ENCODE measurements around the gene HSPA4L.

Gene HSPA4L

GRCh38 chr4:127822430-127822829, 40.3 kb downstream of the HSPA4L start:
- no peak for DNase-seq
- TF ChIP-seq GATA1 (IDR thresholded peaks at IDR 0.05; ENCODE audit: low read depth, low read length) (no peak), POLR2A (IDR thresholded peaks at IDR 0.05; ENCODE audit: low read length) (no peak)

- TF ChIP-seq POLR2A (IDR thresholded peaks at IDR 0.05; ENCODE audit: low read length) (no peak), GATA1 (IDR thresholded peaks at IDR 0.05; ENCODE audit: low read depth, low read length) (no peak)
- no peak for DNase-seq
These were observed 46.0 kb downstream of the HSPA4L start for GRCh38 chr4:127828121-127828520.

- no peak for DNase-seq
- TF ChIP-seq GATA1 (IDR thresholded peaks at IDR 0.05; ENCODE audit: low read depth, low read length) = no peak
- TF ChIP-seq POLR2A (IDR thresholded peaks at IDR 0.05; ENCODE audit: low read length) = no peak
These were observed 46.9 kb downstream of the HSPA4L start for GRCh38 chr4:127829014-127829413.

- no peak for TF ChIP-seq GATA1 (IDR thresholded peaks at IDR 0.05; ENCODE audit: low read depth, low read length)
- no peak for TF ChIP-seq POLR2A (IDR thresholded peaks at IDR 0.05; ENCODE audit: low read length)
- DNase-seq = no peak
These were observed 50.5 kb downstream of the HSPA4L start for GRCh38 chr4:127832585-127832984.

GRCh38 chr4:127843704-127844600, 61.8 kb downstream of the HSPA4L start:
- no peak for DNase-seq
- TF ChIP-seq POLR2A (IDR thresholded peaks at IDR 0.05; ENCODE audit: low read length) (no peak), GATA1 (IDR thresholded peaks at IDR 0.05; ENCODE audit: low read depth, low read length) (no peak)

- DNase-seq = peak; percentile 36 to 79
- no peak for TF ChIP-seq GATA1 (IDR thresholded peaks at IDR 0.05; ENCODE audit: low read depth, low read length)
- no peak for TF ChIP-seq POLR2A (IDR thresholded peaks at IDR 0.05; ENCODE audit: low read length)
These were observed 62.5 kb downstream of the HSPA4L start for GRCh38 chr4:127844601-127845116.

- TF ChIP-seq GATA1 (IDR thresholded peaks at IDR 0.05; ENCODE audit: low read depth, low read length) = no peak
- no peak for TF ChIP-seq POLR2A (IDR thresholded peaks at IDR 0.05; ENCODE audit: low read length)
- peak; percentile 9 to 50 for DNase-seq
These were observed 63.9 kb downstream of the HSPA4L start for GRCh38 chr4:127846061-127846460.

GRCh38 chr4:127846765-127847164, 64.6 kb downstream of the HSPA4L start:
- TF ChIP-seq POLR2A (IDR thresholded peaks at IDR 0.05; ENCODE audit: low read length) (no peak), GATA1 (IDR thresholded peaks at IDR 0.05; ENCODE audit: low read depth, low read length) (no peak)
- DNase-seq = no peak

GRCh38 chr4:127849505-127850234, 67.5 kb downstream of the HSPA4L start:
- DNase-seq = peak; percentile 25 to 35

GRCh38 chr4:127852661-127853060, 70.5 kb downstream of the HSPA4L start:
- DNase-seq = no peak
- TF ChIP-seq GATA1 (IDR thresholded peaks at IDR 0.05; ENCODE audit: low read depth, low read length) (no peak), POLR2A (IDR thresholded peaks at IDR 0.05; ENCODE audit: low read length) (no peak)

More at GRCh38 chr4:127849505-127850234, 67.5 kb downstream of the HSPA4L start:
- TF ChIP-seq GATA1 (IDR thresholded peaks at IDR 0.05; ENCODE audit: low read depth, low read length) (no peak), POLR2A (IDR thresholded peaks at IDR 0.05; ENCODE audit: low read length) (no peak)

GRCh38 chr4:127856196-127856812, 74.2 kb downstream of the HSPA4L start:
- peak in 1 of 2 experiments; percentile 18 for DNase-seq
- TF ChIP-seq POLR2A (IDR thresholded peaks at IDR 0.05; ENCODE audit: low read length) (no peak), GATA1 (IDR thresholded peaks at IDR 0.05; ENCODE audit: low read depth, low read length) (no peak)

- TF ChIP-seq POLR2A (IDR thresholded peaks at IDR 0.05; ENCODE audit: low read length) (no peak), GATA1 (IDR thresholded peaks at IDR 0.05; ENCODE audit: low read depth, low read length) (no peak)
- peak in 1 of 2 experiments; percentile 10 for DNase-seq
These were observed 74.8 kb downstream of the HSPA4L start for GRCh38 chr4:127856813-127857447.

GRCh38 chr4:127857641-127858040, 75.5 kb downstream of the HSPA4L start:
- TF ChIP-seq GATA1 (IDR thresholded peaks at IDR 0.05; ENCODE audit: low read depth, low read length) = no peak
- TF ChIP-seq POLR2A (IDR thresholded peaks at IDR 0.05; ENCODE audit: low read length) = no peak
- DNase-seq = no peak
